Stomach (tissue), 4 donors: ENCODE data around the gene GSTT2.
"Not testable (repeated sequence)": the region's sequence is repeated elsewhere in the genome, so short reads cannot be mapped to it uniquely, and the experiment has no call there.

Source experiments
- CTCF ChIP-seq, 7 experiments: fragments of 450-650 bp in 4 of 7; fragments of 200-600 bp in 3 of 7; sonication (generic) in 3 of 7; IDR thresholded peaks; one replicate each; pipeline ENCODE4 v1.5.1; 2016 to 2019; ENCODE audit warnings: antibody characterized with exemption in 7 of 7, control low read depth in 2 of 7, mild to moderate bottlenecking in 1 of 7
- EP300 ChIP-seq: sonication (generic); formaldehyde crosslinking; IDR thresholded peaks from one replicate; pipeline ENCODE4 v1.6.1; 2017; ENCODE audit warnings: antibody characterized with exemption
- POLR2A ChIP-seq, 4 donors: fragments of 450-650 bp; IDR thresholded peaks; one replicate each; pipeline ENCODE4 v1.6.1; 2016; ENCODE audit warnings: antibody characterized with exemption in 4 of 4, control low read depth in 2 of 4, mild to moderate bottlenecking in 1 of 4, moderate library complexity in 1 of 4
- POLR2AphosphoS5 ChIP-seq, 3 donors: sonication (generic); formaldehyde crosslinking; IDR thresholded peaks; one replicate each; pipeline ENCODE4 v1.6.1; 2016; ENCODE audit warnings: antibody characterized with exemption in 3 of 3

GRCh38 chr22:23966094-23966493 is 13.8 kb upstream of the GSTT2 start:
- TF ChIP-seq EP300; POLR2A (IDR thresholded peaks at IDR 0.05); CTCF (IDR thresholded peaks at IDR 0.05); POLR2AphosphoS5 (IDR thresholded peaks at IDR 0.05): not testable (repeated sequence)
